A549 treated with Mapracorat at 1 μM for 4 hours (cell line): ENCODE measurements around the gene ZSCAN5C. TPM values are rescaled to one million over a fixed set of nuclear protein-coding genes. Genes with fewer than 3 reads are reported as not detected.

ENCODE experiments used
- total RNA-seq: library from RNA; stranded (reverse); fragments of 200-300 nt; extraction: Qiagen RNA extraction; gene quantifications from 5 replicates; pipeline ENCODE4 v1.2.3, GENCODE V29; 2022

Gene ZSCAN5C
- not detected in 5 replicates for total RNA-seq

GRCh38 chr19:56201973-56202372, at the start of gene ZSCAN5C:
ZSCAN5C (plus strand) TSS chr19:56202273; CDS start chr19:56205914, 3,641 bp downstream.

GRCh38 chr19:56175861-56176307, 26.2 kb upstream of the ZSCAN5C start, which contains the start of gene GALP:
GALP (plus strand) TSS chr19:56176008; CDS start chr19:56177109, 1,101 bp downstream.

GRCh38 chr19:56197646-56198045, 4.4 kb upstream of the ZSCAN5C start, which contains the start of gene ZSCAN5B:
ZSCAN5B (minus strand) TSS chr19:56197783; CDS start chr19:56193052, 4,731 bp downstream.

Other genes starting within 250 kb of the ZSCAN5C start
- gene NLRP5, start 215.5 kb upstream of the ZSCAN5C start, total RNA-seq = not detected in 5 replicates
- 27.0 to 50.7 TPM (median 48.1 TPM) in 5 replicates for gene ZNF787, start 81.0 kb upstream of the ZSCAN5C start, total RNA-seq
- 15.3 to 29.4 TPM (median 27.5 TPM) in 5 replicates for gene ZNF444, start 61.0 kb upstream of the ZSCAN5C start, total RNA-seq
- not detected in 5 replicates for gene GALP, start 26.3 kb upstream of the ZSCAN5C start, total RNA-seq
- not detected in 5 replicates for gene ZSCAN5B, start 4.5 kb upstream of the ZSCAN5C start, total RNA-seq
- gene EDDM13, start 70.5 kb downstream of the ZSCAN5C start, total RNA-seq = not detected in 5 replicates
- 6.6 to 11.1 TPM (median 7.6 TPM) in 5 replicates for gene ZSCAN5A, start 112.6 kb downstream of the ZSCAN5C start, total RNA-seq
- 0.95 to 1.5 TPM (median 1.3 TPM) in 5 replicates for gene ZNF582, start 191.3 kb downstream of the ZSCAN5C start, total RNA-seq
- gene ZNF583, start 202.1 kb downstream of the ZSCAN5C start, total RNA-seq = 1.6 to 3.5 TPM (median 2.3 TPM) in 5 replicates